IMR-90 (cell line): ENCODE results near the gene TOP2B. TPM values are rescaled to one million over a fixed set of nuclear protein-coding genes. Genes with fewer than 3 reads are reported as not detected.

ENCODE experiments used
- ATAC-seq: fragments of 200-7000 bp; cut with Tn5 transposase; 2 replicates; pipeline ENCODE4 v1.9.1; 2020; ENCODE audit warnings: low read depth, mild to moderate bottlenecking, moderate library complexity
- BruUV-seq: library from RNA; stranded (reverse); fragments of 400-500 nt; replicated peaks from 2 replicates; lab custom pipeline; 2021; lab: Mats Ljungman, UMichigan
- CTCF ChIA-PET: fragments of 300-600 bp; formaldehyde crosslinking; extraction: SDS; loops from one replicate; lab custom pipeline; 2021; ENCODE audit warnings: antibody characterized with exemption; lab: Yijun Ruan, JAX
- POLR2A ChIA-PET: fragments of 300-600 bp; sonication (Branson Sonifier 250); formaldehyde crosslinking; loops from one replicate; lab custom pipeline; 2022; ENCODE audit warnings: antibody characterized with exemption; ENCODE audit not compliant: unreplicated experiment; lab: Charles Lee
- DNase-seq: peaks from one replicate; pipeline ENCODE4 v3.0.0; 2013
- H2AFZ ChIP-seq: replicated peaks from 2 replicates; pipeline ENCODE3; 2013; ENCODE audit warnings: low read length, mild to moderate bottlenecking; ENCODE audit not compliant: poor library complexity
- H2AK5ac ChIP-seq: 2 replicates; pipeline ENCODE4 v1.6.1; 2013; ENCODE audit warnings: low read depth, low read length, inconsistent platforms
- H2AK9ac ChIP-seq: replicated peaks from 2 replicates; pipeline ENCODE3; 2013; ENCODE audit warnings: mild to moderate bottlenecking, low read depth, low read length, moderate library complexity; ENCODE audit not compliant: poor library complexity
- H2BK120ac ChIP-seq: 2 replicates; pipeline ENCODE4 v1.6.1; 2013; ENCODE audit warnings: low read depth, low read length, inconsistent platforms
- H2BK15ac ChIP-seq: 3 replicates; pipeline ENCODE4 v1.6.1; 2013; ENCODE audit warnings: low read depth, low read length, inconsistent platforms
- H2BK20ac ChIP-seq: 2 replicates; pipeline ENCODE4 v1.6.1; 2013; ENCODE audit warnings: low read depth, mild to moderate bottlenecking, inconsistent platforms, low read length, moderate library complexity
- H2BK5ac ChIP-seq: 2 replicates; pipeline ENCODE4 v1.6.1; 2013; ENCODE audit warnings: mild to moderate bottlenecking, low read depth, low read length, inconsistent platforms; ENCODE audit not compliant: poor library complexity, severe bottlenecking
- H3K14ac ChIP-seq: replicated peaks from 2 replicates; pipeline ENCODE4 v1.6.1; 2013; ENCODE audit warnings: low read depth, low read length, inconsistent platforms
- H3K18ac ChIP-seq: 2 replicates; pipeline ENCODE4 v1.6.1; 2013; ENCODE audit warnings: low read depth, low read length, control low read depth
- H3K23ac ChIP-seq: 2 replicates; pipeline ENCODE4 v1.6.1; 2013; ENCODE audit warnings: low read depth, low read length, inconsistent platforms
- H3K27ac ChIP-seq: 2 replicates; pipeline ENCODE4 v1.5.1; 2013; ENCODE audit warnings: mild to moderate bottlenecking, control low read depth, low read length; ENCODE audit not compliant: insufficient read depth
- H3K27me3 ChIP-seq: 2 replicates; pipeline ENCODE4 v1.6.1; 2013; ENCODE audit warnings: low read length; ENCODE audit not compliant: control insufficient read depth, insufficient read depth
- H3K36me3 ChIP-seq: 2 replicates; pipeline ENCODE4 v1.6.1; 2013; ENCODE audit warnings: low read length, mixed read lengths; ENCODE audit not compliant: control insufficient read depth, insufficient read depth
- H3K4ac ChIP-seq: 2 replicates; pipeline ENCODE4 v1.6.1; 2013; ENCODE audit warnings: low read depth, low read length, inconsistent platforms
- H3K4me1 ChIP-seq: 2 replicates; pipeline ENCODE4 v1.6.1; 2013; ENCODE audit warnings: low read length, mixed read lengths; ENCODE audit not compliant: control insufficient read depth, insufficient read depth
- H3K4me2 ChIP-seq: 2 replicates; pipeline ENCODE4 v1.6.1; 2013; ENCODE audit warnings: low read depth, mild to moderate bottlenecking, control low read depth, low read length, moderate library complexity
- H3K4me3 ChIP-seq: 2 replicates; pipeline ENCODE4 v1.5.1; 2013; ENCODE audit warnings: low read depth, mild to moderate bottlenecking, control low read depth, low read length, moderate library complexity; ENCODE audit not compliant: insufficient read depth
- H3K56ac ChIP-seq: 2 replicates; pipeline ENCODE4 v1.6.1; 2013; ENCODE audit warnings: low read length, inconsistent platforms; ENCODE audit not compliant: insufficient read depth; ENCODE audit errors: extremely low read depth
- H3K79me1 ChIP-seq, 2 experiments: 2 replicates each; pipeline ENCODE4 v1.6.1; 2013; ENCODE audit warnings: low read length in 2 of 2, inconsistent platforms in 1 of 2, low read depth in 1 of 2
- H3K9ac ChIP-seq: 2 replicates; pipeline ENCODE4 v1.6.1; 2013; ENCODE audit warnings: low read depth, low read length, control low read depth
- H3K9me1 ChIP-seq: 2 replicates; pipeline ENCODE4 v1.6.1; 2013; ENCODE audit warnings: low read length, inconsistent platforms; ENCODE audit not compliant: insufficient read depth
- H3K9me3 ChIP-seq: 2 replicates; pipeline ENCODE4 v1.6.1; 2013; ENCODE audit warnings: low read length; ENCODE audit not compliant: control insufficient read depth, insufficient read depth
- H4K20me1 ChIP-seq: 2 replicates; pipeline ENCODE4 v1.6.1; 2013; ENCODE audit warnings: low read length, inconsistent platforms; ENCODE audit not compliant: insufficient read depth
- H4K5ac ChIP-seq: 2 replicates; pipeline ENCODE4 v1.6.1; 2013; ENCODE audit warnings: mild to moderate bottlenecking, low read depth, low read length, control low read depth
- H4K8ac ChIP-seq, 2 experiments: 2 replicates each; pipeline ENCODE4 v1.6.1; 2013; ENCODE audit warnings: low read depth in 2 of 2, low read length in 2 of 2, control low read depth in 1 of 2, inconsistent platforms in 1 of 2
- H4K91ac ChIP-seq: 2 replicates; pipeline ENCODE4 v1.6.1; 2013; ENCODE audit warnings: low read depth, low read length, inconsistent platforms; ENCODE audit not compliant: insufficient read depth
- BHLHE40 ChIP-seq: fragments of 150-350 bp; IDR thresholded peaks from 2 replicates; pipeline ENCODE4 v1.6.1; 2016; ENCODE audit warnings: mild to moderate bottlenecking, low read depth, low read length
- CEBPB ChIP-seq: IDR thresholded peaks from 2 replicates; pipeline ENCODE4 v1.6.1; 2012; ENCODE audit warnings: low read depth, low read length, improper control_type of control experiment
- CHD1 ChIP-seq: IDR thresholded peaks from 2 replicates; pipeline ENCODE4 v1.6.1; 2012; ENCODE audit warnings: low read depth, low read length, improper control_type of control experiment
- ELK1 ChIP-seq: fragments of 150-350 bp; IDR thresholded peaks from 2 replicates; pipeline ENCODE4 v1.6.1; 2016; ENCODE audit warnings: low read depth, mild to moderate bottlenecking, low read length, moderate library complexity, borderline replicate concordance
- FOS ChIP-seq: fragments of 150-350 bp; IDR thresholded peaks from 2 replicates; pipeline ENCODE4 v1.6.1; 2016; ENCODE audit warnings: low read depth, low read length
- MAFK ChIP-seq: IDR thresholded peaks from 2 replicates; pipeline ENCODE4 v1.6.1; 2012; ENCODE audit warnings: low read depth, low read length, improper control_type of control experiment
- MAZ ChIP-seq: IDR thresholded peaks from 2 replicates; pipeline ENCODE4 v1.6.1; 2012; ENCODE audit warnings: low read depth, mild to moderate bottlenecking, low read length, improper control_type of control experiment, moderate library complexity, borderline replicate concordance
- MXI1 ChIP-seq: IDR thresholded peaks from 2 replicates; pipeline ENCODE4 v1.6.1; 2012; ENCODE audit warnings: low read depth, mild to moderate bottlenecking, low read length, moderate library complexity, borderline replicate concordance
- NFE2L2 ChIP-seq: fragments of 150-350 bp; IDR thresholded peaks from 2 replicates; pipeline ENCODE4 v1.6.1; 2016; ENCODE audit warnings: low read depth, mild to moderate bottlenecking, low read length
- POLR2A ChIP-seq: IDR thresholded peaks from 2 replicates; pipeline ENCODE4 v1.6.1; 2012; ENCODE audit warnings: mild to moderate bottlenecking, low read depth, low read length
- RAD21 ChIP-seq: IDR thresholded peaks from 2 replicates; pipeline ENCODE4 v1.6.1; 2012; ENCODE audit warnings: low read length, improper control_type of control experiment
- RCOR1 ChIP-seq: IDR thresholded peaks from 2 replicates; pipeline ENCODE4 v1.6.1; 2012; ENCODE audit warnings: mild to moderate bottlenecking, low read length, improper control_type of control experiment; ENCODE audit not compliant: insufficient replicate concordance
- RFX5 ChIP-seq: IDR thresholded peaks from 2 replicates; pipeline ENCODE4 v1.8.0; 2012; ENCODE audit warnings: low read depth, mild to moderate bottlenecking, low read length, moderate library complexity
- SMC3 ChIP-seq: fragments of 150-350 bp; IDR thresholded peaks from 2 replicates; pipeline ENCODE4 v1.6.1; 2016; ENCODE audit warnings: low read depth, mild to moderate bottlenecking, antibody characterized with exemption, low read length, moderate library complexity
- USF2 ChIP-seq: fragments of 150-350 bp; IDR thresholded peaks from 2 replicates; pipeline ENCODE4 v1.6.1; 2017; ENCODE audit warnings: mild to moderate bottlenecking, antibody characterized with exemption, low read length, low read depth
- WGBS, 2 experiments: methylation state at CpG; one replicate each; pipeline versions ENCODE4 v1.1.5 to v1.1.7; 2013; ENCODE audit warnings: missing lambda C conversion rate in 2 of 2; ENCODE audit not compliant: insufficient read length in 1 of 2; ENCODE audit errors: extremely low coverage in 2 of 2; 5-methylcytosine and 5-hydroxymethylcytosine counted together
- dilution Hi-C: fragments of 300-500 bp; cut with HindIII; formaldehyde crosslinking; loops from one replicate; pipeline ENCODE4 v1.14.3; 2018; ENCODE audit warnings: low sequenced_read_pairs; ENCODE audit not compliant: unreplicated experiment
- in situ Hi-C: fragments of 300-500 bp; cut with MboI; formaldehyde crosslinking; loops from 3 replicates; pipeline ENCODE4 v1.14.3; 2019; ENCODE audit warnings: low sequenced_read_pairs, inconsistent platforms, mixed read lengths
- intact Hi-C: fragments of 100-400 bp; cut with micrococcal nuclease; formaldehyde crosslinking; loops from 2 replicates; pipeline ENCODE4 v1.10.0; 2022
- polyA plus RNA-seq, 3 experiments: library from polyadenylated mRNA; depleted of rRNA; stranded (reverse); fragments of >200 nt; gene quantifications; 2 replicates each; pipeline ENCODE4 v1.2.3, GENCODE V29; 2012; ENCODE audit warnings: low replicate concordance in 1 of 3
- total RNA-seq: library from RNA; depleted of rRNA; stranded (reverse); fragments of >200 nt; gene quantifications from 2 replicates; pipeline ENCODE4 v1.2.3, GENCODE V29; 2012
- TF ChIP-seq, protein P1 (sequence below): conservative IDR thresholded peaks from 2 replicates; pipeline ENCODE4 v1.5.1; 2012; ENCODE audit warnings: mild to moderate bottlenecking, low read depth, low read length, improper control_type of control experiment

The TOP2B gene
- total and polyA plus RNA-seq, 2 of the 4 experiments (the other 2 are of a cell fraction), result 45.5 to 53.4 TPM

- intact Hi-C loops (no loop called here), dilution Hi-C loops (no loop called here), in situ Hi-C loops (no loop called here)
- H3K9ac ChIP-seq, result no peak overlapping the region
- DNase-seq, result no peak
- TF ChIP-seq USF2 (no peak), CEBPB (no peak), RCOR1 (no peak), BHLHE40 (no peak), NFE2L2 (no peak), SMC3 (no peak), RFX5 (no peak), MXI1 (no peak), MAZ (no peak), RAD21 (no peak), MAFK (no peak), POLR2A (no peak), FOS (no peak), ELK1 (no peak), CHD1 (no peak)
- TF ChIP-seq, protein P1, sequence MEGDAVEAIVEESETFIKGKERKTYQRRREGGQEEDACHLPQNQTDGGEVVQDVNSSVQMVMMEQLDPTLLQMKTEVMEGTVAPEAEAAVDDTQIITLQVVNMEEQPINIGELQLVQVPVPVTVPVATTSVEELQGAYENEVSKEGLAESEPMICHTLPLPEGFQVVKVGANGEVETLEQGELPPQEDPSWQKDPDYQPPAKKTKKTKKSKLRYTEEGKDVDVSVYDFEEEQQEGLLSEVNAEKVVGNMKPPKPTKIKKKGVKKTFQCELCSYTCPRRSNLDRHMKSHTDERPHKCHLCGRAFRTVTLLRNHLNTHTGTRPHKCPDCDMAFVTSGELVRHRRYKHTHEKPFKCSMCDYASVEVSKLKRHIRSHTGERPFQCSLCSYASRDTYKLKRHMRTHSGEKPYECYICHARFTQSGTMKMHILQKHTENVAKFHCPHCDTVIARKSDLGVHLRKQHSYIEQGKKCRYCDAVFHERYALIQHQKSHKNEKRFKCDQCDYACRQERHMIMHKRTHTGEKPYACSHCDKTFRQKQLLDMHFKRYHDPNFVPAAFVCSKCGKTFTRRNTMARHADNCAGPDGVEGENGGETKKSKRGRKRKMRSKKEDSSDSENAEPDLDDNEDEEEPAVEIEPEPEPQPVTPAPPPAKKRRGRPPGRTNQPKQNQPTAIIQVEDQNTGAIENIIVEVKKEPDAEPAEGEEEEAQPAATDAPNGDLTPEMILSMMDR, result no peak
- no peaks in the 10 kb centered on the region for H3K9me1 ChIP-seq
- no peak overlapping the region for H3K4me2 ChIP-seq
- H2AK9ac ChIP-seq, result no peak overlapping the region
- ChIA-PET POLR2A (no interaction called here), CTCF (interaction anchor here (0.6 to 0.7 kb wide), 2 partner anchors 15 to 591 kb away, joined by 3 to 6 read pairs; no protein-coding TSS in a partner anchor)
- no peak for ATAC-seq
- no peak overlapping the region for H4K8ac ChIP-seq
- H2AK5ac ChIP-seq, result no peak overlapping the region; the same call in 1 of the 2 replicates
- H3K56ac ChIP-seq, result no peak overlapping the region
- no peaks in the 10 kb centered on the region for H3K36me3 ChIP-seq
- no peak overlapping the region for H3K27ac ChIP-seq
- H2BK15ac ChIP-seq, result no peak overlapping the region
- H3K23ac ChIP-seq, result no peak overlapping the region
- H4K91ac ChIP-seq, result no peak overlapping the region
- no peak overlapping the region for H3K18ac ChIP-seq
- H4K5ac ChIP-seq, result no peak overlapping the region
- no peak overlapping the region for H3K4ac ChIP-seq
- no peaks in the 10 kb centered on the region for H3K4me1 ChIP-seq
- H2BK20ac ChIP-seq, result no peak overlapping the region
- no peak overlapping the region for H3K14ac ChIP-seq
- H2AFZ ChIP-seq, result no peak overlapping the region
- no peak overlapping the region for H3K4me3 ChIP-seq
- H3K27me3 ChIP-seq, result 0 out of 2 replicates have a peak, but pooled peaks cover under 1% of the 10 kb centered on the region
- no peak overlapping the region for H2BK5ac ChIP-seq
- H2BK120ac ChIP-seq, result no peak overlapping the region
- no peaks in the 10 kb centered on the region for H3K9me3 ChIP-seq
- BruUV-seq, result no TSS peak
- no peaks in the 10 kb centered on the region for H4K20me1 ChIP-seq
- no CpG with 5 or more reads among the region's 5 CpGs for whole genome bisulfite sequencing, 2 experiments
- H3K79me1 ChIP-seq, result no peaks in the 10 kb centered on the region
Observed at GRCh38 chr3:25566358-25566920, 98.3 kb downstream of the TOP2B start.
